ENCODE results near the gene TAS2R46.

GRCh38 chr12:11078246-11078645 lies 16.2 kb upstream of the TAS2R46 start:
- TF ChIP-seq CTCF (IDR thresholded peaks at IDR 0.05): no peak
- no peak for TF ChIP-seq EZH2 (IDR thresholded peaks at IDR 0.05; ENCODE audit: borderline replicate concordance, insufficient read depth, low read depth, low read length, poor library complexity, severe bottlenecking)
